A673 (cell line): Measurements from ENCODE around the gene LPP.

Experiments
- CTCF ChIP-seq: fragments of 300-800, 200-600 bp; sonication (generic); conservative IDR thresholded peaks from 2 replicates; pipeline ENCODE4 v1.5.1; 2017; ENCODE audit warnings: low read depth, mild to moderate bottlenecking, antibody characterized with exemption, low read length, moderate library complexity, mixed read lengths
- EZH2 ChIP-seq: fragments of 200-600 bp; sonication (generic); IDR thresholded peaks from 2 replicates; pipeline ENCODE4 v1.6.1; 2017; ENCODE audit warnings: borderline replicate concordance, low read depth, mild to moderate bottlenecking, mixed read lengths, antibody characterized with exemption, low read length; ENCODE audit not compliant: poor library complexity, severe bottlenecking

- TF ChIP-seq CTCF: no peak
- no peak for TF ChIP-seq EZH2
These were observed 145.1 kb downstream of the LPP start for GRCh38 chr3:188299068-188299467.
